Mesendoderm (in vitro differentiated cells): ENCODE results near the gene SSH2.
A peak's percentile ranks its signal among the peaks of the same experiment; 100 is the strongest.

Source experiments
- DNase-seq: peaks from one replicate; pipeline ENCODE4 v3.0.0; 2013
- H2AK5ac ChIP-seq: 2 replicates; pipeline ENCODE4 v1.6.1; 2013; ENCODE audit warnings: low read length, inconsistent platforms
- H2BK120ac ChIP-seq: 2 replicates; pipeline ENCODE4 v1.6.1; 2013; ENCODE audit warnings: low read depth, mild to moderate bottlenecking, low read length, moderate library complexity, mixed read lengths
- H2BK15ac ChIP-seq: replicated peaks from 2 replicates; pipeline ENCODE4 v1.6.1; 2013; ENCODE audit warnings: low read depth, mild to moderate bottlenecking, moderate library complexity
- H2BK5ac ChIP-seq: 2 replicates; pipeline ENCODE4 v1.6.1; 2013; ENCODE audit warnings: low read length, inconsistent platforms
- H3K18ac ChIP-seq: 2 replicates; pipeline ENCODE4 v1.6.1; 2013; ENCODE audit warnings: mild to moderate bottlenecking, low read length, mixed read lengths
- H3K23ac ChIP-seq: one replicate; pipeline ENCODE4 v1.6.1; 2013; ENCODE audit warnings: low read length
- H3K27ac ChIP-seq: 2 replicates; pipeline ENCODE4 v1.5.1; 2013; ENCODE audit warnings: low read depth, mild to moderate bottlenecking, inconsistent platforms, low read length, moderate library complexity
- H3K27me3 ChIP-seq: 2 replicates; pipeline ENCODE4 v1.6.1; 2013; ENCODE audit warnings: low read length, control low read depth, mild to moderate bottlenecking, inconsistent platforms; ENCODE audit not compliant: insufficient read depth, poor library complexity
- H3K36me3 ChIP-seq: 2 replicates; pipeline ENCODE4 v1.6.1; 2013; ENCODE audit warnings: low read length, inconsistent platforms; ENCODE audit not compliant: control insufficient read depth, insufficient read depth
- H3K4ac ChIP-seq: one replicate; pipeline ENCODE4 v1.6.1; 2013; ENCODE audit warnings: low read depth, mild to moderate bottlenecking, low read length, moderate library complexity
- H3K4me1 ChIP-seq: 2 replicates; pipeline ENCODE4 v1.6.1; 2013; ENCODE audit warnings: low read depth, low read length, inconsistent platforms; ENCODE audit not compliant: control insufficient read depth
- H3K4me2 ChIP-seq: 2 replicates; pipeline ENCODE4 v1.6.1; 2013; ENCODE audit warnings: low read length
- H3K4me3 ChIP-seq: 2 replicates; pipeline ENCODE4 v1.5.1; 2013; ENCODE audit warnings: mild to moderate bottlenecking, low read length
- H3K56ac ChIP-seq: one replicate; pipeline ENCODE4 v1.6.1; 2013; ENCODE audit warnings: low read length
- H3K79me1 ChIP-seq: 2 replicates; pipeline ENCODE4 v1.6.1; 2013; ENCODE audit warnings: low read length, inconsistent platforms
- H3K79me2 ChIP-seq: 2 replicates; pipeline ENCODE4 v1.6.1; 2013; ENCODE audit warnings: mild to moderate bottlenecking, low read length; ENCODE audit not compliant: control insufficient read depth, insufficient read depth
- H3K9ac ChIP-seq: 2 replicates; pipeline ENCODE4 v1.6.1; 2013; ENCODE audit warnings: low read length, inconsistent platforms
- H4K5ac ChIP-seq: one replicate; pipeline ENCODE4 v1.6.1; 2013; ENCODE audit warnings: low read length
- H4K8ac ChIP-seq: one replicate; pipeline ENCODE4 v1.6.1; 2013; ENCODE audit warnings: low read depth, mild to moderate bottlenecking, control low read depth, low read length, moderate library complexity
- WGBS: extraction: QIAGEN DNeasy Blood & Tissue Kit; methylation state at CpG from one replicate; pipeline ENCODE4 v1.1.7; 2013; ENCODE audit warnings: low lambda C conversion rate, missing lambda C conversion rate; ENCODE audit not compliant: insufficient coverage; ENCODE audit errors: extremely low coverage; 5-methylcytosine and 5-hydroxymethylcytosine counted together

Gene SSH2

DNA sequence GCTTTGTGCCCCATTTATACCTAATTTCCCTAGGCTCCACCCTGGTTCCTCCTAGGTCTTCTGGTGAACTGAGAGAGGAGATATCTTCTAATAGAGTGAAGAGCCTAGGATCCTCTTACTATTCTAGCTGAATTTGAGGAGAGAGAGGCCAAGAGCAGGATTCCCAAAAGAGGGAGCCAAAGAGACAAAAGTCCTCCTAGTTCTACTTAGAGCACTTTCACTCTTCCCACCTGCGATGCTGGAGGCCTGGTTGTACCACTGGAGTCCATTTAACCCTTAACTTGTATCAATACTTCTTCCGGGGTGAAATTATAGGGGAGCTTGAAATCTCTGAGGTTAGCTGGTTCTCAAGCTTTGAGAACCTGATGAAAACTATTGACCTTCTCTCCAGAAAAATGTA lies 3.4 kb upstream of the SSH2 start:
- Histone ChIP-seq H3K9ac (no peak overlapping the region), H3K4me3 (no peak overlapping the region), H3K4me1 (peaks cover under 1% of the 10 kb centered on the region), H3K4ac (no peak overlapping the region), H3K79me2 (peaks cover 4% of the 10 kb centered on the region), H2BK15ac (no peak overlapping the region), H3K36me3 (no peaks in the 10 kb centered on the region), H3K23ac (no peak overlapping the region), H3K4me2 (no peak overlapping the region), H3K27ac (no peak overlapping the region), H3K27me3 (no peaks in the 10 kb centered on the region), H2AK5ac (no peak overlapping the region), H3K79me1 (no peaks in the 10 kb centered on the region), H3K18ac (no peak overlapping the region), H4K5ac (no peak overlapping the region), H2BK5ac (no peak overlapping the region), H3K56ac (no peak overlapping the region), H2BK120ac (no peak overlapping the region), H4K8ac (no peak overlapping the region)
- no CpG with 5 or more reads among the region's 2 CpGs for WGBS
- DNase-seq, result peak; percentile 81

DNA sequence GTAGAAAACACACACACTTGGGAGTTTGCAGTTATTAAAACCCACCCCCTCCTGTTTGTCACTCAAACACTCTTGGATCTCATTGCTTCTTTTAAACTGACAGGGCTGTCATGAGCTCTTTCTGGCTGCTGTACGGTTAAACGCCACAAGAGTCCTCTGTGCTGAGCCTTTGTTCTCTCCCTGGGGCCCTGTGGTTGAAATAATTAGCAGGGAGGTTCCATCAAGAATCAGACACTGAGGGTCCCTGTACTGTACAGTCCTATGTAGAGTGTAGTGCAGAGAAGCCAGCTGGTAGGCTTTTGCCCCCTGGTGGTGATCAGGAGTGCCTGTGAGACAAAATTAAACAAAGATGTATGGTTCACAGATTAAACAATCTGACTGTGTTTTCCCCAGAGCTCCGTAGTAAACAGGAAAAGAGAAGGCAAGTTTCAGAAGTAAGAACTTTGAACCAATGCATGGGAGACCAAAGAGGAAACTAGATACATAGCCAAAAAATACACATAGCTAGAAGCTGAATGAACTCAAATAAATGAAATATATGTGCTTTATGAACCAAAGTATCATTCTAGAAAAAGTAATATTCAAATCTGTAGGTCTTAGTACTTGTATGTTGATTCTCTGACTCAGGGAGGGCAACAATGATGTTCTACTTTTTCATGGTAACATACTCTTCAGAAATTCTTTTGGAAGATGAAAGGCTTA lies 1.4 kb upstream of the SSH2 start:
- Histone ChIP-seq H4K5ac (no peak overlapping the region), H3K4me2 (no peak overlapping the region), H2AK5ac (no peak overlapping the region), H3K27me3 (no peaks in the 10 kb centered on the region), H3K4ac (no peak overlapping the region), H4K8ac (no peak overlapping the region), H3K23ac (no peak overlapping the region), H3K4me3 (no peak overlapping the region), H3K79me2 (peaks cover 12% of the 10 kb centered on the region), H3K4me1 (peaks cover 2% of the 10 kb centered on the region), H2BK120ac (no peak overlapping the region), H2BK5ac (no peak overlapping the region), H3K36me3 (no peaks in the 10 kb centered on the region), H3K9ac (no peak overlapping the region), H2BK15ac (no peak overlapping the region), H3K56ac (no peak overlapping the region), H3K27ac (no peak overlapping the region), H3K79me1 (peaks cover 4% of the 10 kb centered on the region), H3K18ac (no peak overlapping the region)
- no CpG with 5 or more reads among the region's 3 CpGs for WGBS
- DNase-seq, result peak; percentile 62

DNA sequence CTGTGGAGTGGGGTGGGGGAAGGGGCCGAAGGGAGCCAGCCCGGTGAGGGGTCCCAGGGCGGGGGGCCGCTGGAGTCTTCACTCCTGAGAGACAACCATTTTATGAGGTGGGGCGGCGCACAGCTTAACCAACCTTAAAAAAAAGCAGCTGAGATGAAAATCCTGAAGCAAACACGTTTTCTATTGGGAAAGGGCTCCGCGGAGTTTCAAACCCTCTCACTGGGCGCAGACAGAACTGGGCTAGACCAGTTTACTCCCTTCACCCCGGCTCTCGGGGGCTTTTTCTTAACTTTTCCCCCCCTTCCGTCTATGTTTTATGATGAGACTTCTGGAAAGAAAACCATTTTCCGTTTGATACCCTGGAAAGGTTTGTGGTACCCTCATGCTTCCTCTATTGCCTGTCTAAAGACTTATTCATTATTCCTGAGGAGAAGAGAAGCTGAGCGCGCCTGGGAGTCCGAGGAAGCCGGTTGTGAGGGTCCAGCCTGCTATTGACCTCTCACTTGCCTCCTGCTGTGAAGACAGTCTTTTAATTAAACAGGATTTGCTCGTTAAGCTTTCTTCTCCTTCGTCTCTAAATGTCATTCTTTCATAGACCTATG lies 482 bp upstream of the SSH2 start:
- Histone ChIP-seq H4K8ac (no peak overlapping the region), H3K9ac (peak overlapping the region; percentile 59), H3K4me2 (peak overlapping the region; percentile 38), H3K56ac (peak overlapping the region; percentile 78), H3K23ac (no peak overlapping the region), H2AK5ac (no peak overlapping the region), H3K4me1 (peaks cover 2% of the 10 kb centered on the region), H3K4ac (no peak overlapping the region), H3K36me3 (no peaks in the 10 kb centered on the region), H4K5ac (no peak overlapping the region), H2BK5ac (no peak overlapping the region), H2BK15ac (no peak overlapping the region), H3K79me2 (peaks cover 14% of the 10 kb centered on the region), H3K27ac (no peak overlapping the region), H3K18ac (peak overlapping the region; percentile 72), H2BK120ac (no peak overlapping the region), H3K4me3 (peak overlapping the region; percentile 34), H3K27me3 (no peaks in the 10 kb centered on the region), H3K79me1 (peaks cover 4% of the 10 kb centered on the region)
- peak; percentile 22 for DNase-seq
- WGBS, result no CpG with 5 or more reads among the region's 20 CpGs

DNA sequence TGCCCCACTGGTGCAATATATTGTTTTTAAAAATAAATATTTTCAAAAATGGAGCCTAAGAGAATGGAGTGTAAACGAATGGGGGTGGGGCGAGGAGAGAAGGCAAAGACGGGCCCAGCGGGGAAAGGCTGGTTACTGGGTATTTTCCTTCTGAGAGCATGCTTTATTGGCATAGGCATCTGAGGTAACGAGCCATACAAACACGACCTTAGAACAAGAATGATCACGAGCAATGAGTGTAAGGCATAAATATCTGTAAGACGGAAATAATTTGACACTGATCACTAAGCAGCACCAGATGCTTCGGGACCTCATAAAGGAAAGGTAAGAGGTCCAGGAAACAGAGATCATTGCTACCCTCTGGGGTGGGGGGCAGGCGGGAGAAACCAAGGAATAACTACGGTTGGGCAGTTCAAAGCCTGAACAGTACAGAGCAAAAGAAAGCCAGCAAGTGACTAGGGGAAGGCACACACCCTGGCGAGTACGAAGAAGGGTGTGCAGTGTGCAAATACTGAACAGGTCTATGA lies 959 bp downstream of the SSH2 start:
- peak overlapping the region; percentile 53 for H3K4me2 ChIP-seq
- H4K5ac ChIP-seq, result no peak overlapping the region
- no peaks in the 10 kb centered on the region for H3K36me3 ChIP-seq
- no peaks in the 10 kb centered on the region for H3K27me3 ChIP-seq
- peak overlapping the region; percentile 74 for H3K27ac ChIP-seq
- peak overlapping the region; percentile 92 for H3K56ac ChIP-seq
- H2AK5ac ChIP-seq, result no peak overlapping the region
- peak overlapping the region; percentile 34 for H3K18ac ChIP-seq
- H3K9ac ChIP-seq, result peak overlapping the region; percentile 74
- H4K8ac ChIP-seq, result no peak overlapping the region
- H3K4me1 ChIP-seq, result peaks cover 2% of the 10 kb centered on the region
- H3K79me1 ChIP-seq, result peaks cover 4% of the 10 kb centered on the region
- H2BK5ac ChIP-seq, result peak overlapping the region; percentile 19
- H2BK120ac ChIP-seq, result no peak overlapping the region
- no peak overlapping the region for H3K4ac ChIP-seq
- H3K4me3 ChIP-seq, result peak overlapping the region; percentile 58
- H2BK15ac ChIP-seq, result no peak overlapping the region
- no CpG with 5 or more reads among the region's 13 CpGs for WGBS
- H3K23ac ChIP-seq, result no peak overlapping the region
- peaks cover 16% of the 10 kb centered on the region for H3K79me2 ChIP-seq
- peak; percentile 69 for DNase-seq

DNA sequence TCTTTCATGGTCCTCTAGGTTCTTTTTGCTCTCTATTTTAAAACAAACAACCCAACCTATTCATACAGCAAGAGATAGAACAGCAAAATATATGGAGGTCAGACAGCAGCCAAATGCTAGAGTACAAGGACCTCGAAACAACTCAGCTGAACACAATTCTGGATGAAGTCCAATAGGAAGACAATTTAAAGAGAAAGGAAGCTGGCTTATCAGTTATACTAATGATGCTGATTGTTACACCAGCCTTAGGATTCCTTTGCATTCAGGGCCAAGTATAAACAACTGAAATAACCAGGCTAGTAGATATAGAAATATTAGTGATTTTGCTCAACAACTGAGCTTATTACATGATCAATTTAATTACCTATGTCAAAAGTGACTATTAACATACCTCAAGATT lies 2.5 kb downstream of the SSH2 start:
- WGBS, result no CpG with 5 or more reads among the region's 1 CpG
- no peak overlapping the region for H3K4ac ChIP-seq
- peaks cover 16% of the 10 kb centered on the region for H3K79me2 ChIP-seq
- H3K56ac ChIP-seq, result no peak overlapping the region
- no peak for DNase-seq
- no peak overlapping the region for H2BK15ac ChIP-seq
- peaks cover 4% of the 10 kb centered on the region for H3K79me1 ChIP-seq
- no peak overlapping the region for H3K4me2 ChIP-seq
- peaks cover 2% of the 10 kb centered on the region for H3K4me1 ChIP-seq
- no peak overlapping the region for H4K8ac ChIP-seq
- no peak overlapping the region for H3K9ac ChIP-seq
- no peak overlapping the region for H4K5ac ChIP-seq
- no peak overlapping the region for H2AK5ac ChIP-seq
- H3K23ac ChIP-seq, result no peak overlapping the region
- no peak overlapping the region for H3K4me3 ChIP-seq
- no peak overlapping the region for H2BK120ac ChIP-seq
- no peaks in the 10 kb centered on the region for H3K27me3 ChIP-seq
- no peaks in the 10 kb centered on the region for H3K36me3 ChIP-seq
- no peak overlapping the region for H3K18ac ChIP-seq
- no peak overlapping the region for H3K27ac ChIP-seq
- H2BK5ac ChIP-seq, result no peak overlapping the region
